IMR-90 (cell line): ENCODE data around the gene DUSP22. TPM values are rescaled to one million over a fixed set of nuclear protein-coding genes. Genes with fewer than 3 reads are reported as not detected.

Experiments
- ATAC-seq: fragments of 200-7000 bp; cut with Tn5 transposase; 2 replicates; pipeline ENCODE4 v1.9.1; 2020; ENCODE audit warnings: low read depth, mild to moderate bottlenecking, moderate library complexity
- BruUV-seq: library from RNA; stranded (reverse); fragments of 400-500 nt; replicated peaks from 2 replicates; lab custom pipeline; 2021; lab: Mats Ljungman, UMichigan
- CTCF ChIA-PET: fragments of 300-600 bp; formaldehyde crosslinking; extraction: SDS; loops from one replicate; lab custom pipeline; 2021; ENCODE audit warnings: antibody characterized with exemption; lab: Yijun Ruan, JAX
- POLR2A ChIA-PET: fragments of 300-600 bp; sonication (Branson Sonifier 250); formaldehyde crosslinking; loops from one replicate; lab custom pipeline; 2022; ENCODE audit warnings: antibody characterized with exemption; ENCODE audit not compliant: unreplicated experiment; lab: Charles Lee
- DNase-seq: peaks from one replicate; pipeline ENCODE4 v3.0.0; 2013
- H2AFZ ChIP-seq: replicated peaks from 2 replicates; pipeline ENCODE3; 2013; ENCODE audit warnings: low read length, mild to moderate bottlenecking; ENCODE audit not compliant: poor library complexity
- H2AK5ac ChIP-seq: 2 replicates; pipeline ENCODE4 v1.6.1; 2013; ENCODE audit warnings: low read depth, low read length, inconsistent platforms
- H2AK9ac ChIP-seq: replicated peaks from 2 replicates; pipeline ENCODE3; 2013; ENCODE audit warnings: mild to moderate bottlenecking, low read depth, low read length, moderate library complexity; ENCODE audit not compliant: poor library complexity
- H2BK120ac ChIP-seq: 2 replicates; pipeline ENCODE4 v1.6.1; 2013; ENCODE audit warnings: low read depth, low read length, inconsistent platforms
- H2BK15ac ChIP-seq: 3 replicates; pipeline ENCODE4 v1.6.1; 2013; ENCODE audit warnings: low read depth, low read length, inconsistent platforms
- H2BK20ac ChIP-seq: 2 replicates; pipeline ENCODE4 v1.6.1; 2013; ENCODE audit warnings: low read depth, mild to moderate bottlenecking, inconsistent platforms, low read length, moderate library complexity
- H2BK5ac ChIP-seq: 2 replicates; pipeline ENCODE4 v1.6.1; 2013; ENCODE audit warnings: mild to moderate bottlenecking, low read depth, low read length, inconsistent platforms; ENCODE audit not compliant: poor library complexity, severe bottlenecking
- H3K14ac ChIP-seq: replicated peaks from 2 replicates; pipeline ENCODE4 v1.6.1; 2013; ENCODE audit warnings: low read depth, low read length, inconsistent platforms
- H3K18ac ChIP-seq: 2 replicates; pipeline ENCODE4 v1.6.1; 2013; ENCODE audit warnings: low read depth, low read length, control low read depth
- H3K23ac ChIP-seq: 2 replicates; pipeline ENCODE4 v1.6.1; 2013; ENCODE audit warnings: low read depth, low read length, inconsistent platforms
- H3K27ac ChIP-seq: 2 replicates; pipeline ENCODE4 v1.5.1; 2013; ENCODE audit warnings: mild to moderate bottlenecking, control low read depth, low read length; ENCODE audit not compliant: insufficient read depth
- H3K27me3 ChIP-seq: 2 replicates; pipeline ENCODE4 v1.6.1; 2013; ENCODE audit warnings: low read length; ENCODE audit not compliant: control insufficient read depth, insufficient read depth
- H3K36me3 ChIP-seq: 2 replicates; pipeline ENCODE4 v1.6.1; 2013; ENCODE audit warnings: low read length, mixed read lengths; ENCODE audit not compliant: control insufficient read depth, insufficient read depth
- H3K4ac ChIP-seq: 2 replicates; pipeline ENCODE4 v1.6.1; 2013; ENCODE audit warnings: low read depth, low read length, inconsistent platforms
- H3K4me1 ChIP-seq: 2 replicates; pipeline ENCODE4 v1.6.1; 2013; ENCODE audit warnings: low read length, mixed read lengths; ENCODE audit not compliant: control insufficient read depth, insufficient read depth
- H3K4me2 ChIP-seq: 2 replicates; pipeline ENCODE4 v1.6.1; 2013; ENCODE audit warnings: low read depth, mild to moderate bottlenecking, control low read depth, low read length, moderate library complexity
- H3K4me3 ChIP-seq: 2 replicates; pipeline ENCODE4 v1.5.1; 2013; ENCODE audit warnings: low read depth, mild to moderate bottlenecking, control low read depth, low read length, moderate library complexity; ENCODE audit not compliant: insufficient read depth
- H3K56ac ChIP-seq: 2 replicates; pipeline ENCODE4 v1.6.1; 2013; ENCODE audit warnings: low read length, inconsistent platforms; ENCODE audit not compliant: insufficient read depth; ENCODE audit errors: extremely low read depth
- H3K79me1 ChIP-seq, 2 experiments: 2 replicates each; pipeline ENCODE4 v1.6.1; 2013; ENCODE audit warnings: low read length in 2 of 2, inconsistent platforms in 1 of 2, low read depth in 1 of 2
- H3K9ac ChIP-seq: 2 replicates; pipeline ENCODE4 v1.6.1; 2013; ENCODE audit warnings: low read depth, low read length, control low read depth
- H3K9me1 ChIP-seq: 2 replicates; pipeline ENCODE4 v1.6.1; 2013; ENCODE audit warnings: low read length, inconsistent platforms; ENCODE audit not compliant: insufficient read depth
- H3K9me3 ChIP-seq: 2 replicates; pipeline ENCODE4 v1.6.1; 2013; ENCODE audit warnings: low read length; ENCODE audit not compliant: control insufficient read depth, insufficient read depth
- H4K20me1 ChIP-seq: 2 replicates; pipeline ENCODE4 v1.6.1; 2013; ENCODE audit warnings: low read length, inconsistent platforms; ENCODE audit not compliant: insufficient read depth
- H4K5ac ChIP-seq: 2 replicates; pipeline ENCODE4 v1.6.1; 2013; ENCODE audit warnings: mild to moderate bottlenecking, low read depth, low read length, control low read depth
- H4K8ac ChIP-seq, 2 experiments: 2 replicates each; pipeline ENCODE4 v1.6.1; 2013; ENCODE audit warnings: low read depth in 2 of 2, low read length in 2 of 2, control low read depth in 1 of 2, inconsistent platforms in 1 of 2
- H4K91ac ChIP-seq: 2 replicates; pipeline ENCODE4 v1.6.1; 2013; ENCODE audit warnings: low read depth, low read length, inconsistent platforms; ENCODE audit not compliant: insufficient read depth
- BHLHE40 ChIP-seq: fragments of 150-350 bp; IDR thresholded peaks from 2 replicates; pipeline ENCODE4 v1.6.1; 2016; ENCODE audit warnings: mild to moderate bottlenecking, low read depth, low read length
- CHD1 ChIP-seq: IDR thresholded peaks from 2 replicates; pipeline ENCODE4 v1.6.1; 2012; ENCODE audit warnings: low read depth, low read length, improper control_type of control experiment
- CTCF ChIP-seq: conservative IDR thresholded peaks from 2 replicates; pipeline ENCODE4 v1.5.1; 2012; ENCODE audit warnings: mild to moderate bottlenecking, low read depth, low read length, improper control_type of control experiment
- RCOR1 ChIP-seq: IDR thresholded peaks from 2 replicates; pipeline ENCODE4 v1.6.1; 2012; ENCODE audit warnings: mild to moderate bottlenecking, low read length, improper control_type of control experiment; ENCODE audit not compliant: insufficient replicate concordance
- RFX5 ChIP-seq: IDR thresholded peaks from 2 replicates; pipeline ENCODE4 v1.8.0; 2012; ENCODE audit warnings: low read depth, mild to moderate bottlenecking, low read length, moderate library complexity
- WGBS, 2 experiments: methylation state at CpG; one replicate each; pipeline versions ENCODE4 v1.1.5 to v1.1.7; 2013; ENCODE audit warnings: missing lambda C conversion rate in 2 of 2; ENCODE audit not compliant: insufficient read length in 1 of 2; ENCODE audit errors: extremely low coverage in 2 of 2; 5-methylcytosine and 5-hydroxymethylcytosine counted together
- dilution Hi-C: fragments of 300-500 bp; cut with HindIII; formaldehyde crosslinking; loops from one replicate; pipeline ENCODE4 v1.14.3; 2018; ENCODE audit warnings: low sequenced_read_pairs; ENCODE audit not compliant: unreplicated experiment
- in situ Hi-C: fragments of 300-500 bp; cut with MboI; formaldehyde crosslinking; loops from 3 replicates; pipeline ENCODE4 v1.14.3; 2019; ENCODE audit warnings: low sequenced_read_pairs, inconsistent platforms, mixed read lengths
- intact Hi-C: fragments of 100-400 bp; cut with micrococcal nuclease; formaldehyde crosslinking; loops from 2 replicates; pipeline ENCODE4 v1.10.0; 2022
- polyA plus RNA-seq, 3 experiments: library from polyadenylated mRNA; depleted of rRNA; stranded (reverse); fragments of >200 nt; gene quantifications; 2 replicates each; pipeline ENCODE4 v1.2.3, GENCODE V29; 2012; ENCODE audit warnings: low replicate concordance in 1 of 3
- total RNA-seq: library from RNA; depleted of rRNA; stranded (reverse); fragments of >200 nt; gene quantifications from 2 replicates; pipeline ENCODE4 v1.2.3, GENCODE V29; 2012
- TF ChIP-seq, protein P1 (sequence below): fragments of 150-350 bp; IDR thresholded peaks from 2 replicates; pipeline ENCODE4 v1.6.1; 2017; ENCODE audit warnings: mild to moderate bottlenecking, antibody characterized with exemption, low read length, low read depth

Gene DUSP22
- total and polyA plus RNA-seq, 2 of the 4 experiments (the other 2 are of a cell fraction): 7.1 to 8.2 TPM

- Histone ChIP-seq H2BK15ac (no peak overlapping the region), H3K9me1 (no peaks in the 10 kb centered on the region), H4K20me1 (no peaks in the 10 kb centered on the region), H2BK120ac (no peak overlapping the region), H3K14ac (no peak overlapping the region), H2AK5ac (no peak overlapping the region), H4K91ac (no peak overlapping the region), H2AK9ac (no peak overlapping the region), H2BK20ac (no peak overlapping the region), H3K23ac (no peak overlapping the region), H3K79me1 (no peaks in the 10 kb centered on the region), H3K4me2 (no peak overlapping the region), H4K5ac (no peak overlapping the region), H3K18ac (no peak overlapping the region), H3K56ac (no peak overlapping the region), H3K27me3 (peaks cover 3% of the 10 kb centered on the region), H3K4ac (no peak overlapping the region), H3K4me1 (no peaks in the 10 kb centered on the region), H3K4me3 (no peak overlapping the region), H3K36me3 (no peaks in the 10 kb centered on the region), H2AFZ (no peak overlapping the region), H3K9ac (no peak overlapping the region), H2BK5ac (no peak overlapping the region), H3K9me3 (no peaks in the 10 kb centered on the region), H4K8ac (no peak overlapping the region), H3K27ac (no peak overlapping the region)
- ChIA-PET CTCF (no interaction called here), POLR2A (no interaction called here)
- TF ChIP-seq RCOR1 (no peak), CHD1 (no peak), BHLHE40 (no peak), RFX5 (no peak), CTCF (no peak)
- TF ChIP-seq, protein P1, sequence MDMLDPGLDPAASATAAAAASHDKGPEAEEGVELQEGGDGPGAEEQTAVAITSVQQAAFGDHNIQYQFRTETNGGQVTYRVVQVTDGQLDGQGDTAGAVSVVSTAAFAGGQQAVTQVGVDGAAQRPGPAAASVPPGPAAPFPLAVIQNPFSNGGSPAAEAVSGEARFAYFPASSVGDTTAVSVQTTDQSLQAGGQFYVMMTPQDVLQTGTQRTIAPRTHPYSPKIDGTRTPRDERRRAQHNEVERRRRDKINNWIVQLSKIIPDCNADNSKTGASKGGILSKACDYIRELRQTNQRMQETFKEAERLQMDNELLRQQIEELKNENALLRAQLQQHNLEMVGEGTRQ: no peak
- in situ Hi-C loops (no loop called here), dilution Hi-C loops (no loop called here), intact Hi-C loops (no loop called here)
- ATAC-seq (no peak), DNase-seq (no peak)
- BruUV-seq: no TSS peak
- WGBS, 2 experiments: no CpG with 5 or more reads among the region's 8 CpGs
These were observed 45.9 kb upstream of the DUSP22 start for GRCh38 chr6:246352-246751.
